Measurements from ENCODE around the gene CDC16. TPM values are rescaled to one million over a fixed set of nuclear protein-coding genes. Genes with fewer than 3 reads are reported as not detected.

CDC16 gene
- total and polyA plus RNA-seq, 2 of the 13 experiments (the other 11 are each of a cell fraction or from before 2014, with no cell fraction given), result 24.2 to 60.9 TPM

- TF ChIP-seq SETDB1 (CRISPR knock-in tag; IDR thresholded peaks at IDR 0.05; ENCODE audit: borderline replicate concordance) (peak; percentile 95; the same call in 1 of the 2 replicates), ZBTB37 (CRISPR knock-in tag; IDR thresholded peaks at IDR 0.05) (no peak), PHF5A (CRISPR knock-in tag; IDR thresholded peaks at IDR 0.05; ENCODE audit: low read depth, unreplicated experiment) (no peak), ZNF337 (CRISPR knock-in tag; IDR thresholded peaks at IDR 0.05; ENCODE audit: borderline replicate concordance, low read depth) (peak; percentile 49; the same call in 1 of the 2 replicates), KLF13 (CRISPR knock-in tag; IDR thresholded peaks at IDR 0.05) (no peak), GABPA (IDR thresholded peaks at IDR 0.05; ENCODE audit: low read depth, low read length) (peak; percentile 91), GABPA (CRISPR knock-in tag; IDR thresholded peaks at IDR 0.05; ENCODE audit: low read depth) (peak; percentile 96), ZNF124 (CRISPR knock-in tag; IDR thresholded peaks at IDR 0.05) (peak; percentile 66; the same call in 1 of the 2 replicates), XRCC5 (optimal IDR thresholded peaks at IDR 0.05; ENCODE audit: low read length) (peak; percentile 23), ISX (CRISPR knock-in tag; conservative IDR thresholded peaks at IDR 0.05) (no peak; the same call in 1 of the 2 replicates), ZNF562 (CRISPR knock-in tag; IDR thresholded peaks at IDR 0.05; ENCODE audit: borderline replicate concordance) (0 out of 2 replicates have a peak, but pooled peaks have one; percentile 44), HOXA3 (CRISPR knock-in tag; IDR thresholded peaks at IDR 0.05) (peak; percentile 89), PLSCR1 (CRISPR knock-in tag; IDR thresholded peaks at IDR 0.05; ENCODE audit: borderline replicate concordance) (no peak), AFF4 (CRISPR knock-in tag; IDR thresholded peaks at IDR 0.05) (no peak), AHDC1 (CRISPR knock-in tag; IDR thresholded peaks at IDR 0.05; ENCODE audit: borderline replicate concordance) (no peak)
Observed at GRCh38 chr13:114234645-114235421, at the start of gene CDC16 (continued).
